Measurements from ENCODE around the gene SSBP2.

The SSBP2 gene

DNA sequence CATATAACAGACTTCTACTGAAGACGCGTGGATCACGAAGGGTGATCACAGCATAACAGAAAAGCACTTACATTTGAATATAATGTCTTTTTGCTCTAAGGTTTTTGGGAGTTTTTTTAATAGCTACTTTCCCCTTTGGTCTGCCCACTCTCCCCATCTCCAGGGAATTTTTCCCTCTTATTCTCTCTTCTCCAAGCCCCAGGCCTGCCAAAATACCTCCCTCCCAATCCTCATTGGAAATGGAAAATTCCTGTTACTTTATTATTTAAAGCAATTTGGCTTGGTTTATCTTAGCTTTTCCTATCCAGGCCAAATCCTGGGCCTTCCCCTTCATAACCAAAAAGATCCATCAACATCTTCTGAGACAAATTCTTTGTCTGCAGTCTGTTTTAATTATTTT lies 22.3 kb upstream of the SSBP2 start:
- TF ChIP-seq, protein P1, sequence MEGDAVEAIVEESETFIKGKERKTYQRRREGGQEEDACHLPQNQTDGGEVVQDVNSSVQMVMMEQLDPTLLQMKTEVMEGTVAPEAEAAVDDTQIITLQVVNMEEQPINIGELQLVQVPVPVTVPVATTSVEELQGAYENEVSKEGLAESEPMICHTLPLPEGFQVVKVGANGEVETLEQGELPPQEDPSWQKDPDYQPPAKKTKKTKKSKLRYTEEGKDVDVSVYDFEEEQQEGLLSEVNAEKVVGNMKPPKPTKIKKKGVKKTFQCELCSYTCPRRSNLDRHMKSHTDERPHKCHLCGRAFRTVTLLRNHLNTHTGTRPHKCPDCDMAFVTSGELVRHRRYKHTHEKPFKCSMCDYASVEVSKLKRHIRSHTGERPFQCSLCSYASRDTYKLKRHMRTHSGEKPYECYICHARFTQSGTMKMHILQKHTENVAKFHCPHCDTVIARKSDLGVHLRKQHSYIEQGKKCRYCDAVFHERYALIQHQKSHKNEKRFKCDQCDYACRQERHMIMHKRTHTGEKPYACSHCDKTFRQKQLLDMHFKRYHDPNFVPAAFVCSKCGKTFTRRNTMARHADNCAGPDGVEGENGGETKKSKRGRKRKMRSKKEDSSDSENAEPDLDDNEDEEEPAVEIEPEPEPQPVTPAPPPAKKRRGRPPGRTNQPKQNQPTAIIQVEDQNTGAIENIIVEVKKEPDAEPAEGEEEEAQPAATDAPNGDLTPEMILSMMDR (IDR thresholded peaks at IDR 0.05; ENCODE audit: low read depth, low read length), result no peak
- no peaks in the 10 kb centered on the region for H3K27me3 ChIP-seq
- no peaks in the 10 kb centered on the region for H3K36me3 ChIP-seq
- no peaks in the 10 kb centered on the region for H3K4me1 ChIP-seq
- H3K4me3 ChIP-seq (ENCODE audit: low read depth, low read length), result no peak overlapping the region
- H3K9me3 ChIP-seq, result no peaks in the 10 kb centered on the region
- no peak for DNase-seq

DNA sequence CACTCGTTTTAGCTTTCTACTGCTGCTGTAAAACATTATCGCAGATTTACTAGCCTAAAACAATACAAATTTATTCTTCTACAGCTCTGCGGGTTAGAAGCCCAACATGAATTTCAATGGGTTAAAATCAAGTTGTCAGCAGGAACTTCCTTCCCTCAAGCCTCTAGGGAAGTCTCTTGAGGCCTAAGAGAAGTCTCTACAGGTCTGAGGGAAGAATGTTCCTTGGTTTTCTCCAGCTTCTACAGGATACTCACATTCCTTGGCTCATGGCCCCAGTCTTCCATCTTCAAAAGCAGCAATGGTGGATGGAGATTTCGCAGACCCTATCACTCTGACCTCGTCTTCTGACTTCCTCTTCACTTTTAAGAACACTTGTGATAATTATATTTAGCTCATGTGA lies 21.6 kb upstream of the SSBP2 start:
- Histone ChIP-seq H3K4me3 (ENCODE audit: low read depth, low read length) (no peak overlapping the region), H3K27me3 (no peaks in the 10 kb centered on the region), H3K9me3 (no peaks in the 10 kb centered on the region), H3K36me3 (no peaks in the 10 kb centered on the region), H3K4me1 (no peaks in the 10 kb centered on the region)
- no peak for DNase-seq
- TF ChIP-seq, protein P1 (IDR thresholded peaks at IDR 0.05; ENCODE audit: low read depth, low read length), result no peak

DNA sequence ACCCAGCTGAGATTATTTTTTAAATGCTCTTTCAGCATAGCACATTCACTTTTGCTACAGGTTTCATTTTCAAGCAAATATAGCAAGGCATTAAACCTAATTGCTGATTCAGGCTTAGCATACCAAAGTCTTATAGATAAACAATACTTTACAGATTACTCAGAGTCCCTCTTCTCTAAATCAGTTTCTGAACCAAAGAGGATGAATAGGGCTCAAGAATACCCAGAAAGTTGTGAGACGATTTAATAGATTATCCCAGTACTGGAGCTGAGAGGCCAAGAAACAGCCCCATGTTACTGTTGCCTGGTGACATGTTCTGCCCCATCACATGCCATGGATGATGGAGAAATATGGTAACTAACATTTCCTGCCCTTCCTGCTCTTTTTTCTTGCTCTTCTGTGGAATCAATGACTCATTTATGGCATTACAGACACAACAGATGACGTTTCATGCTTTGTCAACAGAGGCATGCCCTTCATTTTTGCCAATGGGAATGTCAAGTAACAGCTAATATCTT lies 18.1 kb upstream of the SSBP2 start:
- no peak overlapping the region for H3K4me3 ChIP-seq (ENCODE audit: low read depth, low read length)
- TF ChIP-seq, protein P1 (IDR thresholded peaks at IDR 0.05; ENCODE audit: low read depth, low read length), result no peak
- H3K4me1 ChIP-seq, result no peaks in the 10 kb centered on the region
- DNase-seq, result no peak
- H3K36me3 ChIP-seq, result no peaks in the 10 kb centered on the region
- no peaks in the 10 kb centered on the region for H3K9me3 ChIP-seq
- H3K27me3 ChIP-seq, result no peaks in the 10 kb centered on the region

DNA sequence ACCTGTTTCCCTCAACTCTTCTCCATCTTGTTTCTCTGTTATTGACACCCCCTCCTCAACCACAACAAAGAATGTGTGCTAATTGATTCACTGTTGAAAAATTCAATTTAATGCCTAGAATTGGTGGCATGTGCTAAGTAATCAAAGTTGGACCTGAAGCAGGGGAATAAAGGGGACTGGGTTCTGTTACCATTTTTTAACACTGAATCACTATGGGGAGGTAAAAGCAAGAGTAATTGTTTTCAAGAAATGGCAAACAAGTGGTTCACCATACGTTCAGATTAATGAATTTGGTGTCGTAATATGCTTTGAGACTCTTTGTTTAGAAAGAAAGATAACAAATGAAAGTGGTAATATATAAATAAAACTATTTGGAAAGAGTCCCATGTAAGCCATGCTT lies 17.0 kb upstream of the SSBP2 start:
- no peak for DNase-seq

DNA sequence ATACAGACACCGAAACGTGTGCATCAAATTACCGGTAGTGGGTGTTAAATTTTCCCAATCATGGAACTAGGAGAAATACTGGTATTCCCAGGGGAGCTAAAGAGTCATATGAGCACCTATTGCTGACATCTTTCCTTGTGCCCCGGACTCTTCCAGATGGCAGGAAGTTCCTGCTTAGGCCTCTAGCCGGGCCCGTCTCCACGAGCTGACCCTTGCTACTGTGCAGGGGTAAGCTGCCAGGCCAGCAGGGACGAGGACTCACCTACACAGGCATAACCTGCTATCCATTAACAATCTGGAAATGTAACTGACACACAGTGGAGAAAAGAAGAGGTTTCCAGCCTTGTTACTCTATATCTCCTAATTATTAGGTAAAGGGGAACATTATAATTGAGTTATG lies 16.2 kb upstream of the SSBP2 start:
- TF ChIP-seq, protein P1 (IDR thresholded peaks at IDR 0.05; ENCODE audit: low read depth, low read length), result no peak
- no peaks in the 10 kb centered on the region for H3K36me3 ChIP-seq
- no peak overlapping the region for H3K4me3 ChIP-seq (ENCODE audit: low read depth, low read length)
- H3K4me1 ChIP-seq, result no peaks in the 10 kb centered on the region
- no peaks in the 10 kb centered on the region for H3K27me3 ChIP-seq
- H3K9me3 ChIP-seq, result no peaks in the 10 kb centered on the region
- no peak for DNase-seq

More for the DNA sequence above, 17.0 kb upstream of the SSBP2 start:
- no peak overlapping the region for H3K4me3 ChIP-seq (ENCODE audit: low read depth, low read length)
- H3K9me3 ChIP-seq, result no peaks in the 10 kb centered on the region
- H3K27me3 ChIP-seq, result no peaks in the 10 kb centered on the region
- TF ChIP-seq, protein P1 (IDR thresholded peaks at IDR 0.05; ENCODE audit: low read depth, low read length), result no peak
- no peaks in the 10 kb centered on the region for H3K36me3 ChIP-seq
- no peaks in the 10 kb centered on the region for H3K4me1 ChIP-seq

DNA sequence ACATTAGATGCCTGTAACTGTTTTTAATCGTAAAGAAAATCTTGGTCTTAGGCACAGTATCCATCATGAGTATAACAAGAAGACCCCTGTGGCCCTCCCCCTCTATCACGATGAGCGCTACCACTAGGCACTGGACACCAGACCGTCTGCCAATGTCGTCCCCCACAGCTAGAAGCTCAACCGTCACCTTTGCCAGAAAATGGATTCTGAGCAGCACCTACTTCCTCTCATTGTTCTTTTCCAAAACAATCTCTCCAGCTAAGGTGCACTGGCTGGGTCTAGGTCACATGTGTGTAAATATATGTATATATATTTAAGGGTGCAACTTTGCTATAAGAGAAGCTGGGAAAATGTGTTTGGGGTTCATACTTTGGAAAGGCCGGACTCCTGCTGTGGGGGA lies 15.7 kb upstream of the SSBP2 start:
- Histone ChIP-seq H3K4me1 (no peaks in the 10 kb centered on the region; the same call in 1 of the 2 replicates), H3K27me3 (no peaks in the 10 kb centered on the region), H3K4me3 (ENCODE audit: low read depth, low read length) (no peak overlapping the region), H3K9me3 (no peaks in the 10 kb centered on the region), H3K36me3 (no peaks in the 10 kb centered on the region)
- TF ChIP-seq, protein P1 (IDR thresholded peaks at IDR 0.05; ENCODE audit: low read depth, low read length), result no peak
- DNase-seq, result no peak

Measured in BE2C (cell line).